HG03575 (cell line): ENCODE data around the gene ARRB1.

Experiments
- ATAC-seq: cut with Tn5 transposase; IDR thresholded peaks from one replicate; pipeline ENCODE4 v1.9.1; 2021; ENCODE audit not compliant: unreplicated experiment, insufficient number of reproducible peaks, low FRiP score; ENCODE audit errors: extremely low read depth

The ARRB1 gene

DNA sequence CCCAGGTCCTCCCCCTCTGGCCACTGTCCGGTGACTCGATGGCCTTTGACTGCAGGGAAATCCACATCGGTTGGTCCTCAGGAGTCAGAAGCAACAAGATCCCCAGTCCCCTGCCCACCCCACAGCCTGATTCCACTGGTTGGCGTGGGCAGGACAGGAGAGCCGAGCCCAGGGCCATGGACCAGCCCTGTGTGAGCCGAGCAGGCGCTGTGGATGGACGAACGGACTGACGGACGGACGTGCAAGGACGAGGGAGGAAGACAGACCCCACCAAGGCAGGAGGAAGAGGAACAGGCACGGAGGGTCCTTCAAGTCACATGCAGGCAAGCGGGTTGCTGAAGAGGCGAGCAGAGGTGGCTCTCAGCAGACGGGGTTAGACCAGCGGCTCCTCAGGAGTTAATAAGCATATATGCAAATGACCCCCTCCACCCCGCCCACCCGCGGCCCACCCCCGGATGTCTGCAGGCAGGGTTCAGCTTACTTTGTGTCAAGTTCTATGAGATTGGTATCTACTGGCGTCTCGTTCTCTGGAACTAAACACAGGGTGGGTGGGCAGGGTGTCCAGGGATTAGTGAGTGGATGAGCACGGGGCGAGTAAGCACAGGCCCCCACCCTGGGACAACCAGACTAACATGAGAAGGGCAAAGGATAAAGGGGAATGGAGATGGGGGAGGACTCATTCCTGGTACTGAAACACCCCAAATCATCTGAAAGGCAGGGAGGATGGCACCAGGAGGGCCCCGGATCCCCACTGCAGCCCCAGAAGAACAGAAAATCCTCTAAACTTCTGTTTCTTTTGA, 84.1 kb downstream of the ARRB1 start:
- ATAC-seq = no peak

DNA sequence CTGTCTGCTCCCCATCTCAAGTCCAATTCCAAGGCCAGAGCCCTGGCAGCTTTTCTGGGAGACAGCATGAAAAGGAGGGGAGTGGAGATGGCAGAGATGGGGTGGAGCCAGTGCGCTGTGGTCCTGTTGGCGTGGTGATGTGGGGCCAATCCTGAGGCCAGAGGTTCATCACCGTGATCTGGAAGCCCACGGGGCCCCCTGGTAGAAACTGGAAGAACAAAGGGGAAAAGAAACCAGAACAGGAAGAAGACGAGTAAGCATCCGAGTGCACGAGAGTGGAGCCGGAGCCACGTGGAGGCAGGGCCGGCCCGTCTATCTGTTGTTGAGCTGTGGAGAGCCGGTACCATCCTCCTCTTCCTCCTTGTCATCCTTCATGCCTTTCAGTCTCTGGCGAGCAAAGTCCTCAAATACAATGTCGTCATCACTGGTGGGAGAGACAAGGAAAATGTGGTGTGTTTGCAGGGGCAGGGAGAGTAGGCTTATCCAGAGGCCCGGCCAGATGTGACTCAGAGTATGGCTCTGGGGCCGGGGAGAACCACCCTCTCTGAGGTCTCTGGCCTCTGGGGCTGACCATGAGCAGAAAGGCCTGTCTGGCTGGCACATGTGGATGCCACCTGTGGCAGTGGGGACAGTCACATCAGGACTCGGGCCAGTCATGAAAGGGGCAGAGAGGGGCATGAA, 85.5 kb downstream of the ARRB1 start:
- no peak for ATAC-seq

GRCh38 chr11:75264971-75265370, 86.5 kb downstream of the ARRB1 start:
- no peak for ATAC-seq

- no peak for ATAC-seq
These were observed 87.1 kb downstream of the ARRB1 start for GRCh38 chr11:75264356-75264755.

DNA sequence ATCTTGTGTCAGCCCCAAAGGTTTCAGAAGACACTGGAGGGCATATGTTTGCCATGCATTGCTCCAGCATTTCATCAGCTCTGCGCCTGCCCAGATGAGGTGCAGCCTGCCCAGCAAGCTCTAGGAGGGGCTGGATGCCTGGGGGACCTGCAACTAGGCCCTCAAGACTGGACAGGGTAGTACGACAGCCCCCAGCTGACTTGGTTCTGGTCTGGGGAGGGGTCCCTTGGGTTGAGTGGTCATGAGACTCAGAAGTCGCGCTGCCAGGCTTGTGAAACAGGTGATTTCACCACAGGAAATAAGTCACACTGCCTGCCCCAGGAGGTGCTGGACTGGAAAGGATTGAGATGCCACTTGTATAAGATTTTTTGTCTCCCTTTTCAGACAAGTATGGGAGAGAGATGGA, 87.5 kb downstream of the ARRB1 start:
- no peak for ATAC-seq

GRCh38 chr11:75262961-75263852, 88.3 kb downstream of the ARRB1 start:
- no peak for ATAC-seq

GRCh38 chr11:75262436-75262835, 89.0 kb downstream of the ARRB1 start:
- ATAC-seq = no peak

- ATAC-seq = no peak
These were observed 89.5 kb downstream of the ARRB1 start for GRCh38 chr11:75261902-75262361.

GRCh38 chr11:75260396-75261170, 90.9 kb downstream of the ARRB1 start:
- no peak for ATAC-seq

- ATAC-seq = no peak
These were observed 97.1 kb downstream of the ARRB1 start for GRCh38 chr11:75254326-75254725.

DNA sequence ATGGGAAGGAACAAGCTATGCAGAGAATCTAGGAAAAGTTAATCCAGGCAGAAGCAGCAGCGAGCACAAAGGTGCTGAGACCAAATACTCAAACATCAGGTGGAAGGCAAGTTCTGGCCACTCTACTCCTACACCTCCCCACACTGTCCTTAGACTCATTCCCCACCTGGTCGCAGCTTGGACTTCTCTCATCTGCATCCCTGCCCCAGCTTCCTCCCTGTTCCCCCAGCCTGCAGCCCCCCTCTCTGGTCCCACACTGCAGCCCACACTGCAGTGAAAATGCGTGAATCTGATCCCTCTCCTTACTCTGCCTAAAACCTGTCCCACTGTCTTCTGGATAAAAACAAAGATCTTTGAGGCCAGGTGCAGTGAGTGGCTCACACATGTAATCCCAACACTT, 101.8 kb downstream of the ARRB1 start:
- ATAC-seq = no peak

- ATAC-seq = no peak
These were observed 102.6 kb downstream of the ARRB1 start for GRCh38 chr11:75248924-75249256.

DNA sequence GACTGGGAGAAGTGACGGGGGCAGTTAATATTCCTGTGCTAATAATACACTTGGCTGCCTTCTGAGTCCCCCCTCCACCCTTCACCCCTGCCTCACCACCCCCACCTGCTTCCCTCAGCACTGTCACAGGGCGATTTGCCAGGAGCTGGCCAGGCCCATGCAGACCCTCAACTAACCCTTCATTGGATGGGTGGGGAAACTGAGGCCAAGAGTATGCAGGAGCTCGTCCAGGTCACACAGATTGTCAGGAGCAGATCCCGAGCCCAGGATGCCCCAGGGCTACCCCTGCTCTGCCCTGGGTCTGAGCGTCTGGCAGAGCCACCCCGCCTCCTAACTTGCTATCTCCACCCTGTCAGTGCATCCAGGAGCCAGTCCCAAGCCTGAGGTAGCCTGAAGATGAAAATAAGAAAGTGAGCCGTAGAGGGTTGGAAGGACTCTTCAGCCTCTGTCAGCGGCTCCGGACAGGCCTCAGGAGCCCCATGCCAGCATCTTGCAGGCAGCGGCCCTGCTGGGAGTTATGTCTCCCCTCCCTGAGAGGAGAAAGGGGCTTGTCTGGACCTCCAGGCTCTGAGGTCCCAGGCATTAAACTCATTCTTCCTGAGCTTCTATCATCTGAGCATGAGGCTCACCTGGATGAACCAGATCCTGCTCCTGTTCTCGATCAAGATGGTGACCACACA, 104.7 kb downstream of the ARRB1 start:
- no peak for ATAC-seq

GRCh38 chr11:75246006-75246670, 105.3 kb downstream of the ARRB1 start:
- no peak for ATAC-seq

- ATAC-seq = no peak
These were observed 106.0 kb downstream of the ARRB1 start for GRCh38 chr11:75245356-75246005.

GRCh38 chr11:75244052-75244814, 107.2 kb downstream of the ARRB1 start:
- ATAC-seq = no peak
